ENCODE results near the gene GET3. TPM values are rescaled to one million over a fixed set of nuclear protein-coding genes. Genes with fewer than 3 reads are reported as not detected.
A peak's percentile ranks its signal among the peaks of the same experiment; 100 is the strongest.
"Not testable (repeated sequence)": the region's sequence is repeated elsewhere in the genome, so short reads cannot be mapped to it uniquely, and the experiment has no call there.

The GET3 gene
- polyA plus RNA-seq, 5 donors = 52.8 to 70.1 (median 53.8) TPM

DNA sequence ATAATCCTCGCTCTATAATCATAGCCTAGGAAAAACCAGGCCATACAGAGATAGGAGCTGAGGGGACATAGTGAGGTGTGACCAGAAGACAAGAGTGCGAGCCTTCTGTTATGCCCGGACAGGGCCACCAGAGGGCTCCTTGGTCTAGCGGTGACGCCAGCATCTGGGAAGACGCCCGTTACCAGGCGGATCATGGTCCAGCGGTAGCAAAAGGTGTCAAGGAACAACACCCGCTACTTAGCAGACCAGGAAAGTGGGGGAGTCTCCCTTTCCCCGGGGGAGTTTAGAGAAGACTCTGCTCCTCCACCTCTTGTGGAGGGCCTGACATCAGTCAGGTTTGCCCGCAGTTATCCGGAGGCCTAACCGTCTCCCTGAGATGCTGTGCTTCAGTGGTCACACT is 25.2 kb upstream of the GET3 start:
- not testable (repeated sequence) for DNase-seq

DNA sequence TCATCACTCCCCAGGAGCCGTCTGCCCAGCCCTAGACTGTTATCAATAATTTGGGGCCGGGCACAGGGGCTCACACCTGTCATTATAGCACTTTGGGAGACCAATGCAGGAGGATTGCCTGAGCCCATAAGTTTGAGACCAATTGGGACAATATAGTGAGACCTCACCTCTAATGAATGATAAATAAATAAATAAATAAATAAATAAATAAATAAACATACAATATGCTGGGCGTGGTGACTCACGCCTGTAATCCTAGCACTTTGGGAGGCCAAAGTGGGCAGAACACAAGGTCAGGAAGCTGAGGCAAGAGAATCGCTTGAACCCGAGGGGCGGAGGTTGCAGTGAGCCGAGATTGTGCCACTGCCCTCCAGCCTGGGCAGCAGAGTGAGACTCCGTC is 24.0 kb upstream of the GET3 start:
- DNase-seq = not testable (repeated sequence)

DNA sequence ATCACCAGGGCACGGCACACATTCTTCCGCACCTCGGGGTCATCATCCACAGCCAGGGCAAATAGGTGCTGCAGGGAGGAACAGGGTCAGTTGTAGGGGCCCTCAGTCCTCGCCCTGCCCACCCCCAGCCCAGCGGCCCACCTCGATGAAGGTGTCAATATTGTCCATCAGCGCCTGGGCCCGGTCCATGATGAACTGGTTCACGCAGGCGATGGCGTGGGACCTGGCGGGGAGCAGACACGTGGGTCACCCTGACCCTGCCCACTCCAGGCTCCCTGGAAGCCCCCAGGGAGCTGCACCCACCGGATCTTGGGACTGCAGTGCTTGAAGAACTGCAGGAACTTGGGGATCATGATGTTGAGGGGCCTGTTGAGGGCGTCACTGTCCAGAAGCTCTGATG is 22.2 kb upstream of the GET3 start:
- no peak for DNase-seq

DNA sequence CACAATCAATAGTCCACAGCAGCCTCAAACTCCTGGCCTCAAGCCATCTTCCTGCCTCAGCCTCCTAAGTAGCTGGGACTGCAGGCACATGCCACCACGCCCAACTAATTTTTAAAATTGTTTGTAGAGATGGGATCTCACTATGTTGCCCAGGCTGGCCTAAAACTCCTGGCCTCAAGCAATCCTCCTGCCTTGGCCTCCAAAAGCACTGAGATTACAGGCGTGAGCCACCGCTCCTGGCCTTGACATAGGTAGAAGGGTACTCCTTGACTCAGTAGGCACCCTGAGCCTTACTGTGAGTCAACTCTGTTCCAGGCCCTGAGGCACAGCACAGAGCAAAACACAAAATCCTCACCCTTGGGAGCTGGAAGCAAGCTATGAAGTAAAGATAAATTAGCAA is 21.4 kb upstream of the GET3 start:
- no peak for DNase-seq

DNA sequence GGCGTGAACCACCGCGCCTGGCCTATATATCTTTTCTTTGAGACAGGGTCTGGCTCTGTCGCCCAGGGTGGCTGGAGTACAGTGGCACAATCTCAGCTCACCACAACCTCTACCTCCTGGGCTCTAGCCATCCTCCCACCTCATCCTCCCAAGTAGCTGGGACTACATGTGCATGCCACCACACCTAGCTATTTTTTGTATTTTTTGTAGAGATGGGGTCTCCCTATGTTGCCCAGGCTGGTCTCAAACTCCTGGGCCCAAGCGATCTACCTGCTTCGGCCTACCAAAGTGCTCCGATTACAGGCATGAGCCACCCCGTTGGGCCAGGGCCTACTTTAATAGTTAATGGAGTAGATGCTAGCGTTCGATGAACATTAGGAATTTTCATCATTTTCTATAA is 17.0 kb upstream of the GET3 start:
- DNase-seq = no peak

DNA sequence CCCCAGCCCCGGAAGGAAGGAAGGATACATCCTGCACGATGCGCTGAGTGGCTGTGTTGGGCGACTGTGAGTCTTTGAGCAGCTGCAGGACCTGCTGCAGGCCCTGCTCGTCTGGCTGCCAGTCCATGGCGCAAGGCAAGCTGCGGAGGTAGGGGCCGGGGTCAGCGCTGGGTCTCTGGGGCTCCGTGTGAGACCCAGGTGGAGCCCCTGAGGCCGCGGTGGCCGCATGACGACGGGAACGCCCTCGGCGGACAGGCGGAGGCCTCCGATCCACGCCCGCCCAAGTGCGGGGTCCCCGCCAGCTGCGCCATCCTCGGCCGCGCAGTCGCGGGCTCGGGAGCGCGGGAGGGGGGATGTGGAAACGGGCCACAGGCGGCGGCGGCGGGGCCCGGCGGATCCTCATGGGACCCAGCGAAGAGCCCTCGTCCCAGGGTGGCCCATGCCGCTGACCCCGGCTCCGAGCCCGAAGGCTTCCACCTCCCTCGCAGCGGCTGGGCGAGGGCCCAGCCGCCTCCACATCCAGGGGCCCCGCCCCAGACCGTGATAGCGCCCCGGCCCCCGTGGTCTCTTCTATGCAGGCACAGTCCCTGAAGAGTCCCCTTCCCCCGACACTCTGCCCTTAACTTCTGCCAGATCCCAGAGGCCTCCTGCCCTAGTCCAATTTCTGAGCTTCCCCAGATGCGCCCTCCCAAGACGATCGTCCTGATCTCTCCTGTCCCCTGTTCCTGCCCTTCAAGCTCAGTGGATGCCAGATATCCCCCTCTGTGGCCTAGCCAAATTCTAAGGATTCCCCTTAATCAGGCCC is 16.2 kb upstream of the GET3 start:
- DNase-seq = no peak

DNA sequence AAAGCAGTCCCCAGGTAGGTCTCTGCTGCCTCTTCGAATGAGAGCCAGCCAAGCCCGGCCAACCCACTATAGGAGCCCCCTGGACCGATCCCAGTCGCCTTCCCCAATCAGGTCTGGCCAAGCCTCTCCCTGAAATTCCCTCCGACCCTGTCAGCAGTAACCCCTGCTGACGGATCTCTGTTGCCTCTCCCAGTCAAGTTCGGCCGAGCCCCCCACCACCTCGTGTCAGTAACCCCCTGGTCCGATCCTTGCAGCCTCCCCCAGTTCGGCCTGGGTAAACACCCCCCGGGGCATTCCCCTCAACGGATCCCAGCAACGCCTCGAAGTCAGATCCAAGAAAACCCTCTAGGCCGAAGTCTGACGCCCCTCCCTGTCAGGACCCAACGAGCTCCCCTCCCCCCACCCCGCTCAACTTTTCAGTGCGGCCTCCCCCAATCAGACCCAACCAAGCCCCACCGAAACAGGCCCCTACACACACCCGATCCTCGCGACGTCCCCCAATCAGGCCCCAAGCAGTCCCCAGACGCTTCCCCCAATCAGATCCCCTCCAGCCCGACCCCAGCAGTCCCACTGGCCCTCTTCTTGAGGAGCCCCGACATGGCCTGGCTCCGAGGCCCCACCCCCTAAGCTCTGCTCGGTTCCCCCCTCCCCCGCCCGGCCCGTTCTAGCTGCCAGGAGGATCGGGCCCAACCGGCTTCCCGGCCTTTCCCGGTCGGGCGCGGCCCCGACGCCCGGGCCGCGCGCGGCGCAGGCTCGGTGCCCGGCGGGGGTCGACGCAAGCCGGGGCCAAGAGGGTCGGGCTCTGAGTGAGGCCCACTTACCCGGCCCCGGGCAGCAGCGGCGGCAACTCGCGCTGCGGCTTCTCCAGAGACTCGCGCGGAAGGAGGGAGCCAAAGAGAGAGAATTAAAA is 15.4 kb upstream of the GET3 start:
- peak; percentile 77 to 80 for DNase-seq

DNA sequence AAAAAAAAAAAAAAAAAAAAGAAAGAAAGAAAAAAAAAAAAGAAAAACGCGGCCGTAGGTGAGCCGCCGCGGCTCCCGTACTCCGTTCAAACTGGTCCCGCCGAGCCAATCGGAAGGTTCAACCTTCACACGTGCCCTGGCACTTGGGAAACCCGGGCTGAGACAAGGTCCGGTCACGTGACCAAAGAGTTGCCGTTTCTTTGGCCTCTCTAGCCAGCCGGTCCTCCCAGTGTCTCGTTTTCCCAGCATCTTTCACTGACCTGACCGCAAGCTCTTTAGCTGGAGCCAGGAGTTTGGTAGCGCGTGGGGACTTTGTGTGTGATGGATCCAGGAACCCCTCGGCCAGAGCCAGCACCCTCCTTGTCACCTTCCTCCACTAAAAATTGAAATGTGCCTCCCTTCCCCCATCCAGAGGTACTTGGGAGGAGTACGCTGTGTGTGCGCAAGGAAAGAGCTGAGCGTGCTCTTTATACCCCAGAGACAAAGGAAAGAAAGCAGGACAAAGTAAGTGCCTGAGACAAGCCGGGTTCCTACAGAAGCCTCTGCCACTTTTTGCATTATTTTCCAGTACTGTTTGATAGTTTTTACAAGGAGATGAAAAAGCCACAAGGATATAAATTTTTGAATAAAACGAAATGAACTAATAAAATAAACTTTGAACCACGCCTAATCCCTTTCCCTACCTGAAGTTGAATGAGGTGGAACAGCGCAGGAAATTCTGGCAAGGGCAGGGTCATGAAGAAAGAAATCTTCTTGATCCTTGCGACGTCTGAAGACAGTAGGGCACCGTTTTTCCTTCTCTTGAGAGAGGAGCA is 14.5 kb upstream of the GET3 start:
- DNase-seq = peak; percentile 96

DNA sequence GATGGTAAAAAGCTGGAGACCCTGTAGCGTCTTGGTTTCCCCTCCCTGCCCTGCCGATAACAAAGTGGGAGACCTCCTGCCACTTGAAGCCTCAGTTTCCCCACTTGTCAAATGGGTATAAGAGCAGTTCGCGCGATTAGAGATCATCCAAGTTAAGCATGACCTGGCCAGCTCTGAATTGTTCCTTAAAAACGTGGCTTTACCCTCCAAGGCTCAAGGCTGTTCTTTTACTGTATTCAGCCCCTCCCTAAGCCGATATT is 14.0 kb upstream of the GET3 start:
- DNase-seq = no peak

DNA sequence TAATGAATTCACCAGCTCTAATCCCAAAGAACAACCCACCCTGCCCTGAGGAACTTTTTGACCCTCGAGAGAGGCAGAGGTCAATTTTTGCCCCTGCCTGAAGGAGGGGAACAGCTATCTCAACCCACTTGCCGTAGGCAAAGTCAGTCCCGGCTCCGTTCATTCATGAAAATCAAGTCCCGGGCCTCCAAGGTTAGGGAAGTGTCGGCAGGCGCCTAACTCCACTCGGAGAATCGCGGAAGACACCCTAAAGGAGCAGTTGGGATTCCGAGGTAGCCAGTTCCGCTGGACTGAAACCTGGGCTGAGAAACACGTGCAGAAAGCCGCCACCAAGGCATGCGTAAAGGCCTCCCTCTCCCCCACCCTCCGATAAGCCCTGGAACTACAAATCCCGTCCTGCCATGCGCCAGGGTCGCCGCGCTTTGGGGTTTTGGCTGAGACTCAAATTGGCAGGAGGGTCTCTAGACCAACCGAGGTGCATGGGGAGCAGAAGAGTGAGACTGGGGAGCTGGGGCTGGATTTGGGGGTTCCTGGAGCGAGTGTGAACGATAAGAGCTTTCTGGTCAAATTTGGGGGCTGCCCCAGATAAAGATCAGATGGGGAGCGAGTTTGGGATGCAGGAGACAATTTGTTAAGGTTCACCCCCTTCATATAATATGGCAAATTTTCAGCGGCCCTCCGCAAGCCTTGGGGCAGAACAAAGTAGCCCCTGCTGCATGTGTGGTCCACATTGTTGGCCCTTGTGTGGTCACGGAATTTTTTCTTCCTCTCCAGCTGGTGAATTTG is 13.5 kb upstream of the GET3 start, which contains the start of gene TNPO2:
Gene TNPO2, minus strand, starts transcription at position 292 of the 786 bp plus-strand sequence. CDS start 2,955 bp downstream, outside the sequence.
- peak; percentile 36 to 55 for DNase-seq

DNA sequence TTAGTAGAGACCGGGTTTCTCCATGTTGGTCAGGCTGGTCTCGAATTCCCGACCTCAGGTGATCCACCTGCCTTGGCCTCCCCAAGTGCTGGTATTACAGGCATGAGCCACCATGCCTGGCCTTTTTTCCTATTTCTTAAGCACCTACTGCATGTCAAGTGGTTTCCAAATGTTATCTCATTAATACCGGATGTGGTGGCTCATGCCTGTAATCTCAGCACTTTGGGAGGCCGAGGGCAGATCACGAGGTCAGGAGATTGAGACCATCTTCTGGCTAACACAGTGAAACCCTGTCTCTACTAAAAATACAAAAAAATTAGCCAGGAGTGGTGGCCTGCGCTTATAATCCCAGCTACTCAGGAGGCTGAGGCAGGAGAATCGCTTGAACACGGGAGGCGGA is 11.7 kb upstream of the GET3 start:
- DNase-seq = not testable (repeated sequence)

DNA sequence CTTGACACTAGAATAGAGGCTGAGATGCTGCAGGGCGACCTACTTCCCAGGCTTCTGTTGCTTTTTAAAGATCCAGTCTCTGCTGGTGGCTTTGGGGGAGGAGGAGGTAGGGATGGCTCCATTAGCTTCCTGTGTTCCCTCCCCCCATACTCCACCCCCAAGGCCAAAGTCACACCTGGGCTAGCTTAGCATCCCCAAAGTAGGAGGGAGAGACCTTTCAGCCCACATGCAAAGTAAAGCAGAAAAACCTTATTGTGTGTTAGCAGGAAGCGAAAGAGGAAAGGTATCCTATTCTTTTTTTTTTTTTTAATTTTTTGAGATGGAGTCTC is 10.3 kb upstream of the GET3 start:
- DNase-seq = no peak

DNA sequence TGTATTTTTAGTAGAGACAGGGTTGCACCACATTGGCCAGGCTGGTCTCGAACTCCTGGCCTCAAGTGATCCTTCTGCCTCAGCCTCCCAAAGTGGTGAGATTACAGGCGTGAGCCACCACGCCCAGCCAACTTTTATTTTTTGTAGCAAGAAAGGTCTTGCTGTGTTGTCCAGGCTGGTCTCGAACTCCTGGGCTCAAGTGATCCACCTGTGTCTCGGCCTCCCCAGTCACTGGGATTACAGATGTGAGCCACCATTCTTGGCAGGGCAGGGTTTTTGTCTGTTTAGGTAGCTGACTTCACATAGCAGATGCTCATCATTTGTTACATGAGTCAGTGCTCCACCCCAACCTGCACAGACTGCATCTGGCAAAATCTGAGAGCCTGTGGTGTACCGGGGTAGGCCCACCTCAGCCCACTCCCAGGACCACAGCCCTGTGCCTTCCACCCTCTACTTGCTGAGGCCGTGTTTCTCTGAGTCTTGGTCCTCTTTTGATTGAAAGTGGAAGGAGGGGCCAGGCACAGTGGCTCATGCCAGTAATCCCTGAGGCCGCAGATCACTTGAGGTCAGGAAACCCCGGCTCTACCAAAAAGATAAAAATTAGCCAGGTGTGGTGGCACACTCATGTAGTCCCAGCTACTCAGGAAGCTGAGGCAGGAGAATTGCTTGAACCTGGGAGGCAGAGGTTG is 9.4 kb upstream of the GET3 start:
- no peak for DNase-seq

DNA sequence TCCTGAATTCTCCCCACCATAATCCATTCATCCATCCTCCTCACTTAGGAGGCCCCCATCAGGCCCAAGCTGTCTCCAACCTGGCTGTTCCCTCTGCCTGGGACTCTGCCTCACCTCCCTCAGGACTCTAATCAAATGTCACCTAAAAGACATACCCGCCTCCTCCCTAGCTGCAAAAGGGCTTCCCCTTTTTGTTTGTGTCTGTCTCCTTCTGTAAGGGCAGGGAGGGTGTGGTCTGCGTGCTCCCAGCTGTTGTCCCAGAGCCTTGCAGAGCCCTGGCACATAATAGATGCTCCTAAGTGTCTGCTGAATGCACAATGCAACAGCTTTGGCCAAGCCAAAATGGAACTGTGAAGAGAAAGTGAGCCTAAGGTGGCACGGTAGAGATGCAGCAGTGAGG is 7.2 kb upstream of the GET3 start:
- DNase-seq = no peak

DNA sequence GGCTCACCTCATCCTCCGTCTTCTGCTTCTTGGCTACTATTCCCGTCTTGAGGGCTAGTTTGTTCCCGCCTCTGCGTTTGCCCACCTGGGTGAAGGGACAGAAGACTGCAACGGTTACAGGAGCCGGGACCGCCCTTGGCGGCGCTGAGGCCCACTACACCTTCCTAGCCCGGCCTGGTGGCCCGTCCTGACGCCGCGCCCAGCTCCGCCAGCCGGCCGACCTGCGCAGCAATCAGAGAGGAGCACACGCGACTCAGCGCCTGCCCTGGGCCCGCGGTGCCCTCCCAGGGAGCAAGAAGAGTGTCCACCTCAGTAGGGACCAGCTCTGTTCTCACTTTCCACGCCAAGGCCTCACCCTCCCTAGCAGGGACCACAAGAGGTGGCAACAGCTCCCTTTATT is 6.0 kb upstream of the GET3 start:
- no peak for DNase-seq

DNA sequence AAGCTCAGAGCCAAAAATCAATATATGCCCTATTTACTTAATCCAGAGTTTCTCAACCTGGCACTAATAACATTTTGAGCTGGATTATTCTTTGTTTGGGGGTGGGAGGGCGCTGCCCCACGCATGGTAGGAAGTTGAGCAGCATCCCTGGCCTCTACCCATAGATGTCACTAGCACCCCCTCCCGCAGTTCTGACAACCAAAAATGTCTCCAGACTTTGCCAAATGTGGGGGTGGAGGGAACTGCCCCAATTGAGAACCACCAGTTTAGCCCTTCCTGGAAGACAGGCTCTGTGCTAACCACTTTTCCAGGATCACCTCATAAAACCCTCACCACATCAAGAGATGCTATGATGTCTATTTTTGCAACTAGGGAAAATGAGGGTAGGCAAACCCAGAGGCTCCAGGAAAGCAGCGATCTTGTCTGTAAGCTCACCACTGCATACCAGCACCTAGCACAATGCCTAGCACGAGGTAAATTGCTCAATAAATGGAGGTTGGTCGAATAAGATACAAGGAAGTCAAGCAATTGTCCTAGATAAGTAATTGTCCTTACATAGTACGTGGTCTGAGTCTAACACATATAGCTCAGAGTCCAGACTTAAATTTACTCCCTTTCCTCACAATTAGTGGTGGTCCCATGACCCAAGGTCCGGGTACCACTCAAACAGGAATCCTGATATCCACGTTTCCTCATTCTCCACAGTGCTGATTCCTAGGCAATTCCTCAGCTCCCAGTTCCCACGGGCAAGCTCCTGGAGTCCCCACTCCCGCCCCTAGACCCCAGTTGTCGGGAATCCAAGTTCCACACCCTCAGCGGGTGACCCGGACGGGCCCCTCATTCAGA is 3.7 kb upstream of the GET3 start:
- DNase-seq = no peak

DNA sequence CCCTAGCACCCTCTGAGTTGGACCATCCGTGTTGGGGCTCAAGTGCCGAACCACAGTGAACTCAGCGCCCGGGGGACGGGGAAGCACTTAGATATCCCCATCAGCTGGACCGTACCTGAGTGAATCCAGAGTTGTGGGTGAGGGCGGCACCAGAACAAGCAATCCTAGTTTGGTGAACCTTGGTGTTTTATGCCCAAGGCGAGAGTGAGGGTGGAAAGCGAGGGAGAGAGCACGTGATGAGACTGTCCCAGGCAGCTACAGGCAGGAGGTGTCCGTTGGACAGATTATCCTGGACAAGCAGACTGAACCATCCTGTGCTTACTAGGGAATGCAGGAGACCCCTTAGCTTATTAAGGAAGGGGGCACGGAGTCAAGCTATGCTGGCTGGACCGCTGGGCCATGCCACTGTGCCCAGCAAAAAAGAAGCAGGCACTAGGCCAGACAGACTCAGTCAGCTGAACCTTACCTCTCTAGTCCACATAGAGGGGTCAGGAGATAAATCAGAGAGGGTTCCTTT is 596 bp downstream of the GET3 start:
- DNase-seq = no peak

DNA sequence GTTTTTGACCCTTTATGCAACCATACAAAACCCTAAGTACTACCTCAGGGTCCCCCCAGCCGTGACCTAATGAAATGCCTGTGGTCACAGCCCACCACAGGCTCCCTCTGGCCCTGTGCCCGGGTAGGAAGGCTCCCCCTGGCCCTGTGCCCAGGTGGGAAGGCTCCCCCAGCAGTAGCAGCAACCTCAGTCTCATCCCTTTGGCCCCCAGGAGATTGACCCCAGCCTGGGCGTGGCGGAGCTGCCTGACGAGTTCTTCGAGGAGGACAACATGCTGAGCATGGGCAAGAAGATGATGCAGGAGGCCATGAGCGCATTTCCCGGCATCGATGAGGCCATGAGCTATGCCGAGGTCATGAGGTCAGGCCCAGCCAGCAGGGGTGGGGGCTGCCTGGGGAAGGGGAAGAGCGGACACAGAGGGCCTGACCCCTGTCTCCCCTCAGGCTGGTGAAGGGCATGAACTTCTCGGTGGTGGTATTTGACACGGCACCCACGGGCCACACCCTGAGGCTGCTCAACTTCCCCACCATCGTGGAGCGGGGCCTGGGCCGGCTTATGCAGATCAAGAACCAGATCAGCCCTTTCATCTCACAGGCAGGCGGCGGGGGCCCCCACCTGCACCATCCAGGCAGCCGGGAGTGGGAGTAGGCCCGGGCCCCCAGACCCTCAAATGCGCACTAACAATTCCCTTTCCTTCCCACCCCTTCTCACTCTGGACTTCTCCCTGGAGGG is 8.0 kb downstream of the GET3 start:
- no peak for DNase-seq

DNA sequence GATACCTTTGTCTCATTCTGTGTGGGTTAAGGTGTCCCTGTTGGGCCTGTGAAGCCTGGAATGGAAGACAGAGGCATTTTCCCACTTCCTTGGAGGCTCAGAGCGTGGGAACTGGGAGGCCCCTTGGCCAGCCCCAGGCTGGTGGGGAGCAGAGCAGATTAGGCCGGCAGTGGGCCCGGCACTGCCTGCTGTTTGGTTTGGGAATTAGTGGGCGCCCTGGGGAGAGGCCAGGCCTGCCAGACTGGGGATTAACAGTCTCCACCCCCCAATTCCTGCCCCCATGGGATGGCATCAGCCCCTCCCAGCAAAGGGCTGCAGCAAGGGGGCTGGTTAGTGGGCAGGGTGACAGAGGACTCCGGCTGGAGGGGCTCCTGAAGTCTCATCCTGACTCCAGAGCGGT is 11.2 kb downstream of the GET3 start:
- DNase-seq = no peak

All from right lung (tissue), 5 donors.